Adipose tissue (tissue), 3 donors: ENCODE data around the gene USP10. TPM values are rescaled to one million over a fixed set of nuclear protein-coding genes. Genes with fewer than 3 reads are reported as not detected.
"Not testable (repeated sequence)": the region's sequence is repeated elsewhere in the genome, so short reads cannot be mapped to it uniquely, and the experiment has no call there.

Experiments
- H3K27ac ChIP-seq: one replicate; pipeline ENCODE4 v1.5.1; 2013; ENCODE audit warnings: low read depth, low read length
- WGBS, 3 donors: extraction: QIAGEN DNeasy Blood & Tissue Kit; methylation state at CpG; one replicate each; pipeline ENCODE4 v1.1.7; 2013; 5-methylcytosine and 5-hydroxymethylcytosine counted together
- polyA plus RNA-seq, 3 donors: library from polyadenylated mRNA; stranded (reverse); fragments of 200-250 nt; gene quantifications; one replicate each; pipeline ENCODE4 v1.2.3, GENCODE V29; 2013
- donor health status: healthy with polysubstance abuse.
- donor health status: Bipolar disorder and iron deficiency.
- donor health status: healthy.

Gene USP10
- polyA plus RNA-seq, 3 donors, result 13.1 to 39.0 (median 21.8) TPM

DNA sequence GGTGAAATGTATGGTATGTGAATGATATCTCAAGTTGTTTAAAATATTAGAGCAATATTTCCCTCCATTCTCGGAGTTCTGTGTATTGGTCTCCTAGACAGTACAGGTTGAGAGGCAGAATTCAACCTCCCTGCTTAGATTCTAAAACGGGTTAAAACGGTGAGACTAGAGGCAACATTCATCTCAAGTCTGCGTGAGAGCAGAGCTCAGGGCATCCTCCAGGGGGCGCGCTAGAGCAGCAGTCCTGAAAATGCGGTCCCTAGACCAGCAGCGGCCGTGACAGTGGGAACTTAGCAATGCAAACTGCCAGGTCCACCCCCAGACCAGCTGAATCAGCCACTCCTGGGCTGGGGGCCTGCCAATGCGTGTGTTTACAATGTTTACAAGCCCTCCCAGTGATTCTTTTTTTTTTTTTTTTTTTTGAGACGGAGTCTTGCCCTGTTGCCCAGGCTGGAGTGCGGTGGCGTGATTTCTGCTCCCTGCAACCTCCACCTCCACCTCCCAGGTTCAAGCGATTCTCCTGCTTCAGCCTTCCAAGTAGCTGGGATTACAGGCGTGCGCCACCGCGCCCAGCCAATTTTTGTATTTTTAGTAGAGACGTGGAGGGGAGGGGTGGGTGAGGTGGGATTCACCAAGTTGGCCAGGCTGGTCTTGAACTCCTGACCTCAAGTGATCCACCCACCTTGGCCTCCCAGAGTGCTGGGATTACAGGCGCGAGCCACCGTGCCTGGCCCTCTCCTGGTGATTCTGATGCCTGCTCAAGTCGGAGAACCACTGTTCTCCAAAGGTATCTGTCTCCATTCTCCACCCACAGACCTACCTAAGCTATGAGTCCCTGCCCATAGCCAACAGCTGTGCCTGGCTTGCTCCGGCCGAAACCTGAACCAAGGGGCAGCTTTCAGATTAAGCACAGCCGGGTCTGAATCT is 27.3 kb upstream of the USP10 start:
- no peak overlapping the region for H3K27ac ChIP-seq
- WGBS, 3 donors, result 52 to 59% (median 56%) methylated on average over 25 to 26 of the region's 26 CpGs

DNA sequence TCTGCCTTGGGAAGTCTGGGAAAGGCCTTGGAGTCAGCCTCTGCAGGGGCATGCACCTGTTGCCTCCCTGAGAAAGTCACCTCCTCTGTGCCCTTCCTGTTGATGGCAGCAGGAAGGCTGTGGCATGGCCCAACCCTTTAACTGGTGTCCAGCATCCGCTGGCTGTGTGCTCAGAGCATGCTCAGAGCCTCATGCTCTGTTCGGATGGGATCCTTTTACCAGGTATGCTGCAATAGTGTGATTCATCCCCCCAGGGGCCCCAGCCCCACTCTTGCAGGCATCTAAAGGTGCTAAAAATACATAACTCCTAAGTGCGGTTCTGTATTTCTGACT is 26.6 kb upstream of the USP10 start:
- WGBS, 3 donors, result 90 to 97% (median 91%) methylated on average over 3 of the region's 3 CpGs
- H3K27ac ChIP-seq, result no peak overlapping the region

DNA sequence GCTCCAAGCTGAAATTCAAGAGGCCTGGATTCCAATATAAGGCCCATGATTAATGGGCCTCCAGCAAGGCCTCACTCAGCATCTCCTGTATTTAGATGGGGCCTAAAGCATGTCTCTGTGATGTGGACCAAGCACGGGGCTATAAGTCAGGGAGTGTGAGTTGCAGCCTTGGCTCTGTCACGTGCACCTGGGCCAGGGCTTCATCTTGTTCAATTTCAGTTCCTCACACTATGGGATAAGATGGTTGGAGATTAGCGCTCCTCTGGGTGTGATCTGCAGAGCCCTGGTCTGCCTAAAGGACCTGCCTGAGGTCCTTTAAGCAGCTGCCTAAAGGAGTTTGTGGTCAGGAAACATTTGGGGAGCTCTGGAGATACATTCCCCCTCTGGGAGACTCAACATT is 26.2 kb upstream of the USP10 start:
- H3K27ac ChIP-seq, result no peak overlapping the region
- 87 to 92% (median 91%) methylated on average over 3 of the region's 3 CpGs for WGBS, 3 donors

DNA sequence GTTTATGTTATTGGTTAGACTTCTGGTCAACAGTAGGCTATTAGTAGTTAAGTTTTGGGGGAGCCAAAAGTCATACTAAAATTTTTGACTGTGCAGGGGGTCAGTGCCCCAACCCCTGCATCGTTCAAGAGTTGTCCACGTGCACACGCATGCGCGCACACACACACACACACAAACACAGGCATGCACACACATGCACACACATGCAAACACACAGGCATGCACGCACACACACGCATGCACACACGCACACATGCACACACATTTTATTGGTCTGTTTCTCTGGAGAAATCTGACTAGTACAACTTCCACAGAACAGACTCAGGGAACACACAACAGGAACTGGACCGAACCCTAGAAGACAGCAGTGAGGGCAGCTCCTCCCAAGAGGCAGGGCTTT is 24.4 kb upstream of the USP10 start:
- whole genome bisulfite sequencing, 3 donors, result 80 to 96% (median 87%) methylated on average over 9 of the region's 9 CpGs
- H3K27ac ChIP-seq, result no peak overlapping the region

DNA sequence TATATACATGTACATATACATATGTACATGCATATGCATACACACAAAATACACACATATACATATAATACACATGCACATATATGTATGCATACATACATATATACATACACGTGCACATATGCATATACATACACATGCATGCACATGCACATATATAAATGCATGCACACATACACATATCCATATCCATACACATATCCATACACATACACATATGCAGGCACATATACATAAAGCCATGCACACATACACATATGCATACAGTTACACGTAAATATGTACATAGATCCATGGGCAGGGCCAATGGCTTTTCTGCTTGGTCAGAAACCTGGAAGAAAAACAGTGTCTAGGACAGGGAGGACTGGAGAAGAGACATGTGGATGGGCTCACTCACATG is 23.9 kb upstream of the USP10 start:
- 89 to 92% (median 91%) methylated on average over 2 of the region's 2 CpGs for WGBS, 3 donors
- H3K27ac ChIP-seq, result no peak overlapping the region

DNA sequence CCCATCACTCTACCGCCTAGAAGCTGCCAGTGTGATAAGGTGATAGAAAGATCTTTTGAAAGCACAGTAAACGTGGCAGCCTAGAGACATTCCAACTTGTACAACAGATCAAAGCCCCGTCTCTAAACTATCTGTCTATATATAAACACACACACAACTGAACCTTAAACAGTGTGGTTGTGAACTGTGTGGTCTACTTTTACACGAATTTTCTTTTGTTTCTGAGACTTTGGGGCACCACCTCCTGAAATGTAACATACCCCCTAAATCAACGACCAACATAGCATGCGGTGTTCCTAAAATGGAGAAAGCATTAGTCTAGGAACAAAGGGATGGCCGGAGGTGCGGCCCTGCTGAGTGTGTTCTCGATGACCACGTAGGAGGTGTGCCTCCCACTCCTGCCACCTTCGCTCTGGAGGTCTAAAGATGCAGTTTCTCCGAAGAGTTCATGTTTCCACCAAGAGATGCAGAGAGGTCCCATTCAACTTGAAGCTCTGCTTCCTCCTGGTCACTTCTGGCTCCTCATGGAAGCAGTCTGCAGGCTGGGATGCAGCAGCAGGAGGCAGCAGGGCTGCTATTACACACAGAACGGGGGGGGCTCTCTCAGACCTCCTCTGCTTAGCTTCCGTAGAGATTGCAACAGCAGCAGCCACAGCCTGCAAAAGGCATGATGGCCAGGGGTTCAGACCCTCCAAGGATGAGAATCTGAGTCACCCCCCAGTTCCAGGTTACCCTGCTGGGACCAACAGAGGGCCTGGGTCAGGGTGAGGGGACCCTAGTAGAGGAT is 22.6 kb upstream of the USP10 start:
- no peak overlapping the region for H3K27ac ChIP-seq
- WGBS, 3 donors, result 68 to 77% (median 73%) methylated on average over 14 of the region's 14 CpGs

DNA sequence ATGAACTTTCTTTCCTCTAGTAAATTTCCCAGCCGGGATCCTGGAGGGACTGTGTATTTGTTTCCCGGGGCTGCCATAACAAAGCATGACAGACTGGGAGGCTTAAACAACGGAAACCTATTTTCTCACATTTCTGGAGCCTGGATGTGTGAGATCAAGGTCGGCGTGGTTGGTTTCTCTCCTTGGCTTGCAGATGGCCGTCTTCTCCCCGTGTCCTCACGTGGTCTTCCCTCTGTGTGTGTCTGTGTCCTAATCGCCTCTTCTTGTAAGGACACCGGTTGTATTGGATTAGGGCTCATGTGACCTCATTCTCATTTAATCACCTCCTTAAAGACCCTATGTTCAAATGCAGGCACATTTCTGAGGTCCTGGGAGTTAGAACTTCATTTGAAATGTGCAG is 22.0 kb upstream of the USP10 start:
- 57 to 77% (median 73%) methylated on average over 10 of the region's 10 CpGs for WGBS, 3 donors
- no peak overlapping the region for H3K27ac ChIP-seq

DNA sequence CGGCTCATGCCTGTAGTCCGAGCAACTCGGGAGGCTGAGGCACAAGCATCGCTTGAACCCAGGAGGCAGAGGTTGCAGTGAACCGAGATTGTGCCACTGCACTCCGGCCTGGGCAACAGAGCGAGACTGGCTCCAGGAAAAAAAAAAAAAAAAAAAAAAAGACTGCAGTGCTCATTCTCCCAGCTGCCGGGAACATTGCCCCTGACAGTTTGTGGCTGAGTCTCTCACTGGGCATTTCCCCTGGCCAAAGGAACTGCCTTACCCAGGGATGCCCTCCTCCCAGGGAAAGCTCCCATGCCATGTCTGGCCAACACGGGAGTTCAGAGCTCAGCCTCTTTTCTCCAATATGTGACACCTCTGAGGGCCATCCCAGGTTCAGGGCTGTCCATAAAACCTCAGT is 21.3 kb upstream of the USP10 start:
- no peak overlapping the region for H3K27ac ChIP-seq
- WGBS, 3 donors, result 91 to 92% (median 92%) methylated on average over 9 of the region's 9 CpGs

DNA sequence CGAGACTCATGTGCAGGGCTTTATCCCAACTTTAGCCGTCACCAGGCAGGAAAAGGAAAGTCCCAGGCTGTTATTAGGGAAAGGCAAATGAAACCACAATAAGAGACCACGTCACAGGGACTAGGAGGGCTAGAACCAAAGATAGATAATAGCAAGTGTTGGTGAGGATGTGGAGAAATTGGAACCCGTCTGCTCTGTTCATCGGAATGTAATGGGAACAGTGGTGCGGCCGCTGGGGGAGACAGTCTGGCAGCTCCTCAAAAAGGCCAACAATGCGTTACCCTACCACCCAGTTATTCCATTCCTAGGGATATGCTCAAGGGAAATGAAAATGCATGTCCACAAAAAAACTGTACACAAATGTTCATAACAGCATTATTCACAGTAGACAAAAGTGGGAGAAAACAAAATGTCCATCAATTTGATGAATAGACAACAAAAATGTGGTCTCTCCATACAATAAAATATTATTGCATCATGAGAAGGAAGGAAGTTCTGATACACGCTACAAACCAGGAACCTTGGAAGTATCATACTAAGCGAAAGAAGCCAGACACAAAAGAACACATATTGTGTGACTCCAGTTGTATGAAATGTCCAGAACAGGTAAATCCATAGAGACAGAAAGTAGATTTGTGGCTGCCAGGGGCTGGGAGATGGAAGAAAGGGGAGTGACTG is 19.5 kb upstream of the USP10 start:
- H3K27ac ChIP-seq, result no peak overlapping the region
- WGBS, 3 donors, result 78 to 91% (median 78%) methylated on average over 10 of the region's 10 CpGs

DNA sequence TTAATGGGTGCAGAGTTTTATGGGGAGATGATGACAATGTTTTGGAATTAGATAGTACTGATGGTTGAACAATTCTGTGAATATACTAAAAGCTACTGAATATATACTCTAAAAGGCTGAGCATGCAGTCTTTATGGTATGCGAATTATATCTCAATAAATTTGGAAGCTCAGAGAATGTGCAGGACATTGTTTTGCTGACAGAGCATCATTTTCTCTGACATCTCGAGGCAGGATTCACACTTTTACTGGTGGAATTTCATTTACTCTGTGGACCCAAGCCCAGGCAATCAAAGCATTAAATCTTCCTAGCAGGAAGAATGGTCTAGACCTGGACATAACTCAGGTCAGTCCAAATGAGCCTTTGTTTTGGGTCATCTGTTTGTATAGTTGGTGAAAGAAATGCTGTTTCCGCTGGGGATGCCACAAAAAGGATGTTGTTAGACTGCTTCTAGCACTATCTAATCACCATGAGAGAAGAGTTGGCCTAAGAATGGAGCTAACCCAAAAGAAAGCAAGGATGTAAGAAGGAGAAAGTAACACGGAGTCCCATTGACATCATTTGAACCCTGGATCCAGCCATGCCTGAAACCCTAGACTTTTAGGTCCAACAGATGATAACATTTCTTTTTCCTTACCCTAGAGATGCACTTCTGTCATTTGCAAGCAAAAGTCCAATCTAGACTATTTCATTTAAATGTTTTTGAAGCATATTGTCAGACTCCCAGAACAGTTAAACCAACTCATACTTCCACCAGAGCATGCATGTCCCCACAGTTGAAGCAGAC is 18.8 kb upstream of the USP10 start:
- 92 to 95% (median 93%) methylated on average over 4 of the region's 4 CpGs for WGBS, 3 donors
- no peak overlapping the region for H3K27ac ChIP-seq

DNA sequence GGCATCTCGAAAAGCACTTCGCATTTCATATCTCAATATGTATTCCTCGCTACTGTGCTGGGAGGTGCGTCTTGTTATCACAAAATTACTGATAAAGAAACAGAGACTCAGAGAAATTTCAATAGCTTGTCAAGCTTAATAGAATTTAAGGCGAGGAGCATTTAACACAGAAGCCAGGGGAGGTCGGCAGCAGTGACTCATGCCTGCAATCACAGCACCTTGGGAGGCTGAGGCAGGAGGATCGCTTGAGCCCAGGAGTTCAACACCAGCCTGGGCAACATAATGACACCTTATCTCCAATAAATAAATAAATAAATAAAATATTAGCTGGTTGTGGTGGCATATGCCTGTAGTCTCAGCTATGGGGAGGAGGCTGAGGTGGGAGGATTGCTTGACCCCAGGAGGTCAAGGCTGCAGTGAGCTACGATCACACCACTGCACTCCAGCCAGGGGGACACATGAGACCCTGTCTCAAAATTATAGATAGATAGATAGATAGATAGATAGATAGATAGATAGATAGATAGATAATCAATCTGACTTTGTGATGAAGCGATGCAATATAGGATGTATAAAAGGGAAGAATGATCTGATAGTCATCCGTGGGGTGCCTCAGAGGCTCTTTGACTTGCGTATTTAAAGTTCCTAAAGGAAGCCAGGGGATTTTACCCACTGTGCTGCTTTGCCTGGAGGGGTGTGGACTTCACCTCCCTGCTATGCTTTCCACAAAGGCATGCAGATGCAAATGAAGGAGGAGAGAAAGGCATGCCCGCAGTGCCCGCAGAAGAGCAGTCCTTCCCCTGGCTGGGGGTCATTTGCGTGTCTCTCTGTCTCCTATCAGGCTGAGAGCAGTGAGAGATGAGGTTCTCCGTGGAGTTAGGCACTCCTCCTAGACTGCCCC is 15.9 kb upstream of the USP10 start:
- no peak overlapping the region for H3K27ac ChIP-seq
- WGBS, 3 donors, result 61 to 70% (median 69%) methylated on average over 15 of the region's 15 CpGs

DNA sequence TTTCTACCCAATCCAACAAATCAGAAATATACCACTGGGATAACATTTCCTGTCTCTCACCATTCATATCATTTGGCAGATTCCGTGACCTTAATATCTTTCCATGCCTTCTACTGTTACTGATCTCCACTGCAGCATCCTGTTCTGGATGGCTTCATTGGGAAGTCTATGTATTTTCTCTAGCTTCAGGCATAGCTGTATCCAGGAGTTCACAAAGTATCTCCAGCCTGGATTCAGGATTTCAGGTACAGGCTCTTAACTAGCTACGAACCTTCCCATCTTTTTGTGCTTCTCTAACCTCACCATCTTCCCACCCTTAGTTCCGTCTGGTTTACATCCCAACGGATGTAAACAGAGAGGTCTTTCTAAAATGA is 15.2 kb upstream of the USP10 start:
- WGBS, 3 donors, result 87 to 91% (median 87%) methylated on average over 4 of the region's 4 CpGs
- H3K27ac ChIP-seq, result no peak overlapping the region

DNA sequence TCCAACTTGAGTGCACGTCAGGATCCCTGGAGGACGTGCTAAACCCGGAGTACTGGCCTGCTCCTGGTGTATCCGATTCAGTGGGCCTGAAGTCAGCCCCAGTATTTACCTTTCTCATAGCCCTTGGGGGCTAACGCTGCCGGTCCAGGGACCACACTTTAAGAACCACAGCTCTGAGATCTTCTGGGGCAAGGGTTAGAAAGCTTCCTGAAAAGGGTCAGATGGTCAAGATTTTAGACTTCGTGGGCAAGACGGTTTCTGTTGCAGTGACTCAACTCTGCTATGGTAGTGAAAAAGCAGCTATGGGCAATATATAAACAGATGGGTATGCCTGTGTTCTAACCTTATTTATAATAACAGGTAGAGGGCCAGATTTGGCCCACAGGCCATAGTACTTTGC is 14.6 kb upstream of the USP10 start:
- WGBS, 3 donors, result 75 to 80% (median 77%) methylated on average over 8 of the region's 8 CpGs

DNA sequence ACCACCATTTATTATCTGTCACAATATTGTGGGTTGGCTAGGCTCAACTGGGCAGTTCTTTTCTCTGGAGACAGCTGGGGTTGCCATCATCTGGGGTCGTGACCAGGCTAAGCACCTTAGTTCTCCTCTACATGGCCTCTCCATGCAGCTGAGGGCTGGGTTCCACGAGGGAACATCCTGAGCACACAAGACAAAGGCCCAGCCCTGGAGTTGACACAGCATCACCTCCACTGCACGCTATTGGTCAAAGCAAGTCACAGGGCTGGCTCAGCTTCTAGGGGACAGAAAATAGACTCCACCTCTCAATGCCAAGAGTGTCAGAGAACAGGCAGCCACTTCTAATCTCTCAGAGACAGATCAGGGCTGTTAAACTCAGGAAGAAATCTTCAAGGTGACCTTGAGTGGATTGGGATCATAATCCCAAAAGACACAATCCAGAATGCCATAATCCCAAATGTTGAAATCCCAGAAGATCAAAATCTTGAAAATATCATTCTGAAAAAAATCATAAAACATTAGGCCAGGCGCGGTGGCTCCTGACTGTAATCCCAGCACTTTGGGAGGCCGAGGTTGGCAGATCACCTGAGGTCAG is 13.0 kb upstream of the USP10 start:
- WGBS, 3 donors, result 86 to 88% (median 86%) methylated on average over 6 of the region's 6 CpGs
- no peak overlapping the region for H3K27ac ChIP-seq

More for the DNA sequence above, 14.6 kb upstream of the USP10 start:
- H3K27ac ChIP-seq, result no peak overlapping the region

DNA sequence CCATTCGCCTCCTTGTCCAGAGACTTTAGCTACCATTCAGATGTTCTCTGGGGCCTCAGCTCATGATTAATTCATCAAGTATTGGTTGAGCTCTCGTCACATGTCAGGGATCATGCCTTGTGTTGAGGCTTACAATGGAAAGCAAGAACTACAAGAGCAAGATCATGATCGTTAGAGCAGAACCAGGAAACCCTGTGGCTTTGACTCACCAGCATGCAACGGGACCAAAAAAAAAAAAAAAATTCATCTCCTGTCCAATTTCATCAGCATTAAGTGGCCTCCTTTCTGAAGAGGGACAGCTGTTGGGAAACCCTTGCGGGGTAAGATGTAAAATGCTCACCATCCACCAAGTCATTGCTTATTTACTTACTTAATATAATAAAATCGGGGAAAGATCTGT is 12.1 kb upstream of the USP10 start:
- 66 to 87% (median 73%) methylated on average over 6 of the region's 6 CpGs for WGBS, 3 donors

DNA sequence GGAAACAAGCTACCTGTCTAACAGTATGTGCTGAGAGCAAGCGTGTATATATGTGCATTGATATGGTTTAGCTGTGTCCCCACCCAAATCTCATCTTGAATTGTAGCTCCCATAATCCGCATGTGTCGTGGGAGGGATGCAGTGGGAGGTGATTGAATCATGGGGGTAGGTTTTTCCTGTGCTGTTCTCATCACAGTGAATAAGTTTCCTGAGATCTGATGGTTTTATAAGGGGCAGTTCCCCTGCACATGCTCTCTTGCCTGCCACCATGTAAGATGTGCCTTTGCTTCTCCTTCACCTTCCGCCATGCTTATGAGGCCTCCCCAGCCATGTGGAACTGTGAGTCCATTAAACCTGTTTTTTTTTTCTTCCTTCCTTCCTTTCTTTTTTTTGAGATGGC is 11.6 kb upstream of the USP10 start:
- H3K27ac ChIP-seq, result not testable (repeated sequence)
- WGBS, 3 donors, result 97 to 99% (median 97%) methylated on average over 4 of the region's 4 CpGs

More for the DNA sequence above, 12.1 kb upstream of the USP10 start:
- no peak overlapping the region for H3K27ac ChIP-seq

DNA sequence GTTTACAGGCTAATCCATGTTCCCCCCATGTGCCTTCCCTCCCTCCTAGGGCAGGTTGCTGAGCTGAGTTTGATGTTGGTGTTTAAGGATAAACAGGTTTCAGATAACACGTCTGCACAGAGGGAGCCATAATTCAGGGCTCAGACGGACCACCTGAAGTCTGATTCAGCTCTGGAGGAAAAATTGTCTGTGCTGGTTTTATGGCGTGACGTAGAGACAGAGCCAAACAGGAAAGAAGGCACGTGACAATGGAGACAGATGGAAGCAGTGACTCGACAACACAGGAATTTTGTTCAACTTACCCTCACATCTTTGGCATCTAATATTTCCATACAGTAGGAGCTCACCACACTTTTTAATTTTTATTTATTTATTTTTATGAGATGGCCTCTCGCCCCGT is 10.7 kb upstream of the USP10 start:
- no peak overlapping the region for H3K27ac ChIP-seq
- WGBS, 3 donors, result 57 to 71% (median 65%) methylated on average over 8 of the region's 8 CpGs
